Measurements from ENCODE around the gene LCAT.
A peak's percentile ranks its signal among the peaks of the same experiment; 100 is the strongest.

LCAT gene

DNA sequence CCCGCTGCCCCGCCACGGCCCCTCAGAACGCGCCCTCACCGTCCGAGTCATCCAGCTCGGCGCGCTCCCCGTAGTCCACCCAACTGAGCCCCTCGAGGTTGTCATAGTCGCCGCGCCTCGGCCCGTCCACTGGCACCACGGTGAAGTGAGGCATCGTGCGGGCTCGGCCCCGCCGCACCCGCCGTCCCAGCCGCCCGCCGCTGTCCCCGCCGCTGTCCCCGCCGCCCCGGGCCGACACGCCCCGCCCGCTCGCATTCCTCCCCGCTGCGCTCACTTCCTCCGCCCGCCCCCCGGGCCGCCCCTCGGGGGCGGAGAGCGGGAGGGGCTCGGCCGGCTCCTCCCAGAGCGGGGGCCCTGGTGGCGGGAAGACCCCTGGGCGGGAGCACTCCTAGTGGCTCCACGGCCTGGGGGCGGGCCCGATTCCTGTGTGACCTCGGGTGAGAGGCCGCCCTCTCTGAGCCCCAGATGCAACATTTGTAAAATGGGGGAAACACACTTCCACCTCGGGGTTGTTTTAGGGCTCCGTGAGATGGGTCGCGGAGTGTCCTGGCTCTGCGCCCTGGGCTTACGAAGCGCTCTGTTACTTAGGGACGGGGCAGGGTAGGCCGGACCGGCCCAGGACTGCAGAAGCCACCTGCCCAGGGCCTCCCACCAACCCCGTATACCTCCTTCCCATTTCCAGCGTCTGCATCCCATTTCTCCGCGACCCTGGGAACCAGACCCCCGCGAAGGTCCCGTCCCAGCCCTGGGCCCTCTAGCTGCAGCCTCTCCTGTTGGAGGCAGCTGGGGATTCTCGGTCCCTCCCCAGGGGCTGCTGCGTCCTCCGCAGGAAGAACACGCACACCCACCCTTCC is 24.7 kb upstream of the LCAT start, which contains the start of gene SLC12A4:
SLC12A4 (minus strand) TSS at position 238 of the 854 bp plus-strand sequence; CDS start at position 154, 84 bp downstream.
- DNase-seq (ENCODE audit: low read depth): peak; percentile 70

DNA sequence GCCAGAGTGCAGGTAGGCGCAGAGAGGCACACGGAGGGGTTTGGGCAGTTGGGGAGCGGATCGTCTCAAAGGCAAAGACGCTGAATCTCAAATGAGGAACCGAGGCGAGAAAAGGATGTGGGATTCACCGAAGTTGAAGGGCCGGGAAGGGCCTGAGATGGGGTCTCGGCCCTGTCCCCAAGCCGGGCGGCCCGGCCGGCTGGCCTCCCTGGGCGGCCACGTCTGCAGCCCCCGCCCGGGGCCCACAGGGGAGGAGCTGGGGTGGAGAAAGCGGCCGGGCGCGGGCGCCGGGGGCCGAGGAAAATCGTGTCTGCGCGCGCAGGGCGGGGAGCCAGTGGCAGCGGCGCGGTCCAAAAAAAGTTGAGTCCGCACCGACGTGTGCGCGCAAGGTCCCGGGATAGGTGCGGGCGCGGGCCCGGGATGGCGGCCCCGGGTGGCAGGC is 24.1 kb upstream of the LCAT start:
- DNase-seq (ENCODE audit: low read depth): peak; percentile 36

DNA sequence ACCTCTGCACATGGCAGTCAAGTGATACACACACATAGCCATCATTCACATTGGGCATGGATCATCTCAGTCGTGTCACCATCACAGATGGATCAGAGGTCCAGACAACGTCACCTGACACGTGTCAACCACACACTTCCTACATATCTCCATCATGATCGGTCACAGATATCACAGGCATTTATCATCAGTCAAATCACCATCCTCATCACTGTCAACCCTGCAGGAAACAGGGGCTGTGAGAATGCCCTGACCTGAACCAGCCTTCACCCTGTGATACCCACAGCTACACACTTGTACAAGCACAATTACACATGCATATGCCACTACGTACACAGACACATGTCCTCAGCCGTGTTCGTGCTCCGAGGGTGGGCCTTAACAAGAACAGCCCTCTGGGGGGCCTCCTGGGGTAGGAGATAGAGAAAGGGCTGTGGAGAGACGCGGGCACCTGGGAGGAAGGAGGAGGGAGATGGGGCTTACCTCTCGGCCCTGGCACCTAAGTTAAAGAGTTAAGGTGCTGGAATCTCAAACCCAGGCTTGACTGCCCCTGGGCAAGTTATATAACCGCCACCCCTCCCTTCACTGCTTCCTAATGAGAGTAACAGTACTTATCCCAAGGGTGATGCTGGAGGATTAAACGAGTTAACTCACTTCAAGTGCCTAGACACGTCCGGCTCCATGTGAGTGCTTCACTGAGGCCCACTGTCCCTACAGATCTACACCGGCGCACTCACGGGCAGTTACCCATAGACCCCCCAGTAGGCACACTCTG is 23.4 kb upstream of the LCAT start:
- DNase-seq (ENCODE audit: low read depth): peak; percentile 33

DNA sequence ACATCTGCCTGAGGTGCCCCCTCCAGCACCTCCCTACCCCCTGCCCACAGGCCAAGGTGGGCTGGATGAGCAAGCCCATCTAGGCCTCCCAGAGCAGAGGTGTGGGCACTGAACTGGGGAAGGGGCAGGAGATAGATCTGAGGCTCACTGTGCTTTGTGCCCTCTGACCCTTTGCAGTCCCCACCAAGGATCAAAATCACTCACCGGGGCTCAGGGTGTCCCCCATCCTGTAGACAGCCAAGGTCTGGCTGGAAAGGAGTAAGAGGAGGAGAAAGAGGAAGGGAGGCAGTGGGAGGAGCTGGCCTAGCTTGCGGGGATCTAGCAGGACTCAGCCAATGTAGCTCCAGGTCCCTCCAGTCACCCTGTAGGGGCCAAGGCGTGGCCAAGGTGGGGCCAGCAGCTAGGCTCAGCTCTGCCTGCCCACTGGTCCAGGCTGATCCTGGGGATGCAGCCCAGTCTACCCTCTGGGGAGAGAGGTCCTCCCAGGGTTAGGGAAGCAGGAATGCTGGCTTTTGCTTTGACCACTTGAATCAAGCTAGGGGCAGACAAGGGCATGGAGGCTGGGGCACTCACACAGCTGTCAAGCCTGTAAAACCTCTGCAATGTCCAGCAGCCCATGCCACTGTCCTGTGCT is 22.7 kb upstream of the LCAT start:
- peak; percentile 53 for DNase-seq (ENCODE audit: low read depth)

DNA sequence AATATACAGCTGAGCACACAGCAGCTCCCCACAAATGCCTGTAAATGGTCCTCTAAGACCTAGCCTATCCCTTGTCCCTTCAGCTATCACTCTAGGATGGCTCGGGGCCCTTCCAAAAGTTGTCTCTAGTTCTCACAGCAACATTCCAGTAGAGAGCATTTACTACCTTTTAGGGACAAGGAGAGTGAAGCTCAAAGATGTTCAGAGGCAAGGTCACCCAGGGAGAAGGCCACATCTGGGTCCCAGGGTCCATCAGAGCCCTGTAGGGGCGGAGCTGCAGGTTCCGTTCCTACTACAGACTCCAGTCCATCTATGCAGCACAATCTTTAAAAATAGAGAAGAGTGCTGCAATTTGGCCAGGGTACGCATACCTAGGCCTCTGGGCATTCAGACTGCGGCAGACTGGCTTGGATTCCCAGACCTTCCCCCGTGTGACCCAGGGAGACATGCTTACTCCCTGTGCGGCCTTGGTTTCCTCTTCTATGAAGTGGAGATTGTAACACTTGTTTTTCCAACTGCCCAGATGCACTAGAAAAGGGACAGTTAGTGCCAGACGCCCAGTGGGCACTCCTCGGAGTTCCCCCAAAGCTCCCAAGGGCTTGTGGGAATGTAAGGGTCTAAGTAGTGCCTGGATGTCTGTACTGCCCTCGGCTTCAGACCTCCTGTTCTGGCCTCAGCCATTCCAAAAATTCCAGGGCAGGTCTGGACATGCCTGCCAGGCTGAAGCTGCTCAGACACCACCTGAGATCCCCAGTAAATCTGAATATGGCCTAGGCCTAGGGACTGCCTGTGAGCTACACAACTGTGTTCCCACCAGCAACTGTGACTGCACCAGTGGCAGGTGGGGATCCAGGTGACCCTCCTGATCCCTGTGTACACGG is 22.0 kb upstream of the LCAT start:
- peak; percentile 41 for DNase-seq (ENCODE audit: low read depth)

DNA sequence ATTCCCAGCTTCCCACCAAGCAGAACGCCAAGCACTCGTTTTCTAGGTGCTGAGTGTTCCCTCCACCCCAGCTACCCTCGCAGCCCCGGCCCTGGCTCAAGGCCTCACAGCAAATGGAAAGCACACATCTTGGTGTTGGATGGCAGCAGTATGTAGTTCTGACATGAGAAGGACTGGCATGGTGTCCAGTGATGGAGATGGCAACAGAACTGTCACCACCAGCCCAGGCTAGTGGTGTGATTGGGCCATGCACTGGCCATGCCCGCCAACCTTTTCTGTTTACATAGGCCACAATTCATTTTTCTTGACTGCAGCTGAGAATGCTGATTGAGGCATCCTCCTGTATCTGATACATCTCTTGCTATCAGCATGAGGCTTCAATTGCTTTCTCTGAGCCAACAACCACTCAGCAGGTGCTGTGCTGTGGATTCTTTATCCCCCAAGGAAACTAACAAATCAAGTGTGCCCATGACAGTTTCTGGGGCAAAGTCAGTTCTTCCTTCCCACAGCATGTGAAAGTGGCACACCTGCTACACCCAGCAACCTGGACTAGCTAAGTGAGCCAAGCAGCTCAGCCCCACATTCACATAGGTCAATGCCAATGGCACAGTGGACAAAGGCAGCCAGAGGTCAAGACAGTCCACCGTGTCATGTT is 20.7 kb upstream of the LCAT start:
- DNase-seq (ENCODE audit: low read depth): no peak

DNA sequence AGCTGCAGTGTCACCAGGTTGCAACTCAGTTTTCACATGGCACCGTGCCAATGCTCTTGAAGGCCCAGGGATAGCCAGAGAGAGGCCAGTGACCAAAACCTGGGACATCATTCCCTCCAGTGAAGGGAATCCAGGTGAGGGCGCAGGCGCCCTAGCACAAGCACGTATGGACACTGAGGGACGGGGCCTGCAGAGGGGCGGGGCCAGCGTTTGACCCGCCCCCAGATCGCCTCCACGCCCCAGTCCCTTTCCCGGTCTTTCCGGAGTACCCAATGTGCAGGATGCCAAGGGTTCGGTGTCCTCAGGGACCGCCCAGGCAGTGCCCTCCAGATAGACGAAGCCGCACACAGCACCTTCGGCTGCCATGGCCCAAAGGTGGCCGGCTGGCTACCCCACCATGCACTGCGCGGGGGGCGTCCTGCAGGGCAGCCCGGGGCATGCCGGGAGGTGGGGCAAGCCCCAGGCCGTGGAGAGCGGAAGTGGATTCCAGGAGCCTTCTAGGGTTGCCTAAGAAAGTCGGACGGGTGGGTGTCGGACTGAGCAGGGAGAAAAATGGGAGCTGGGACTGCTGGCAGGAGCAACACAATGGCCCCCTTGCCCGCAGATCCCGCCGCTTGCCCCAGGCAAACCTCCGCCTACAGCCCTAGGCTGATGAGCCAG is 19.9 kb upstream of the LCAT start:
- no peak for DNase-seq (ENCODE audit: low read depth)

DNA sequence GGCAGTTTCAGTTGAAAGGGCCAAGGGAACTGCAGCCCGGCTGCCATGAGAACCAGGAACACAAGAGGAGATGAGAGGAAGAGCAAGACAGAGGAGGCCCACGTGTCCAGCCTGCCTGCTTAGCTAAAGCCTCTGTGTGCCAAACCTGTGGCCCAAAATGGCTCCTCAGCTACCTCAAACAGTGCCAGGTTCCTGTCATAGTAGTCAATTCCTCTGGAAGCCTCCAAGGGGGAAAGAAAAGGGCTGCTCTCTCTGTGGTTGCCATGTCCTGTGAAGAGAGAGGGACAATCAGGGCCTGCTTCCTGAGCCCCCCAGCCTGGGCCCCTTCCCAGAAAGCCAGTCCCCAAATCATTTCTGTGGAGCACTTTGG is 19.4 kb upstream of the LCAT start:
- no peak for DNase-seq (ENCODE audit: low read depth)

DNA sequence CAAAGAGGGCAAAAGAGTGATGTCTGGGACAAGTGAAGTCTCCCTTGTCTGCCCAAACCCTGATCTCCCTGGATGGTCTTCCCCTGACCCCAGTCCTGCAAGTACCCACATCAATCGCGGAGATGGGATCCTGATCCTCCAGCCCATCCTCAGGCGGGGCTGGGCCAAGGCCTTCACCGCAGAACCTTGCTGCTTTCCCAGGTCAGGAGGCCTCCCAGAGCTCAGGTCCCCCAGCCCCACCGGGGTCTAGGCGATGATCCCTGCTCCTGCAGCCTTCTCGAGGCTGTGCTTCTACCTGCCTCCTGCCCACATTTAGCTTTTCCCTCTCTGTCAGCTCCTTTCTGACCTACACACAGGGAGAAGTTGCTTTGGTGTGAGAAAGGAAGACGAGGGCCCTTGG is 18.2 kb upstream of the LCAT start:
- DNase-seq (ENCODE audit: low read depth): no peak

DNA sequence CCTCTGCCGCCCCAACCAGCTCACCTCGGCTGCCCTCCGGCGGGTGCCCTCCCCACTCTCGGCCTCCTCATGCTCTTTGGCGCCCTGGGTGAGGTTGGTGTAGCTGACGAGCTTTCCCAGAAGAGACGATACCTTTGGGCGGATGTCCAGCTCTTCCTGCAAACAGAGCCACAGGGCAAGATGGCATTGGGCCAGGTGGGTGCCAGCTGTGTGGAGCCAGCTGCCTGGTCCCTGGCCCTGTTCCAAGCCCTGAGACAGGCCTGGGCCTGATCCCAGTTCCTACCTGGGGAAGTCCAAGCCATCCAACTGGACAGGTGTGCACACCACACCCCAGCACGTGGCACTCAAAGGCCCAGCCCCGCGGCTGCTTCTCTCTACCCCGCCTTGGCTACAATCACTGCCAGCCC is 17.6 kb upstream of the LCAT start:
- DNase-seq (ENCODE audit: low read depth): no peak

DNA sequence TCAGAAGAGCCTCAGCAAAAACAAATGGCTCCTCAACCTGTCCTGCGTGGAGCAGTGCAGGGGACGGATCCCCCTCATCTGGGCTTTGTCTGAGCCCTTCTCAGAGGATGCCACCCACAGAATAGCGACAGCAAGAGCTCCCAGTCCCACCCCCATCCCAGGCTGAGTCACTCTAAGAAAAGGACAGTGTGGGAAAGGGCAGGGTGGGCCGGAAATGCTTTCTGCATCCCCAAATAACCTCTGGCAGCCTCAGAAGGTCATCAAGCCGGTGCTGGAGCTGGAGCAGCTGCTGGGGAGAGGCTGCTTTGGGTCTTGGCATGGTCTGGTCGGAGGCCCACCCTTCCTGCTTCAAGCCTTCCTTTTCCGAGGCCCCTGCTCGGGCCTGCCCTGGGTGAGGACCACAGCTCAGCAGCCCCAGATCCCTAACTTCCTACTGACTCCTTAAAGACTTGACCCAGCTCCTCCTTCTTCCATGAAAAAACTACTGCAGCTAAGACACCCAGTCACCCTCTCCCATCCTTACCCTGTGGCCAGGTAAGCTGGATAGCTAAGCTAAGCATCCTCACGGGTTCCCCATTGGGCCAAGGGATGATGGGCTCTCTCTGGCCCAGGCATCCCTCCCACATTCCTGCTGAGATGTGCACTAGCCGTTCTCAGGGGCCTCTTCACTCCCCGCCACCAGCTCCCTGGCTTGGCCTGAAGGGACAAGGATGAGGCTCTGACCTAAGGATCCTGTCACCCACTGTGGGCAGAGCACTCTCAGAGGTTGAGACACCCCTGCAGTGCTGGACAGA is 15.8 kb upstream of the LCAT start:
- peak; percentile 30 for DNase-seq (ENCODE audit: low read depth)

DNA sequence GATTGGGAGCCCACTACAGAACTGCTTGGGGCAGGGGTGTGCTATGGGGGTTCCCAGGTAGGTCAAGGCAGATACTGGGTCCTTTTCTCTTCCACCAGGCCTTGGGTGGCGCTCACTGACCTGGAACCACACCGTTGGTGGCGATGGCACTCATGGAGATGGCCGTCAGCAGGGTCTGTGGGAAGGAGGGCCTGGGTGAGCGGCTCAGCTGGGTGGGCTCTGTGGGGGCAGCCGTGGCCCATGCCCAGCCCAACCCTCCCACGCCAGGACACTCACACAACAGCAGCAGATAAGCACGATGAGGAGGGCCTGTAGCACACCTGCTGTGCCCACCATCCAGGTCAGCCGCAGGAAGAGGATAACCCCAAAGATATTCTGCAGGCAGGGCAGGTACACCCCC is 13.7 kb upstream of the LCAT start:
- no peak for DNase-seq (ENCODE audit: low read depth)

DNA sequence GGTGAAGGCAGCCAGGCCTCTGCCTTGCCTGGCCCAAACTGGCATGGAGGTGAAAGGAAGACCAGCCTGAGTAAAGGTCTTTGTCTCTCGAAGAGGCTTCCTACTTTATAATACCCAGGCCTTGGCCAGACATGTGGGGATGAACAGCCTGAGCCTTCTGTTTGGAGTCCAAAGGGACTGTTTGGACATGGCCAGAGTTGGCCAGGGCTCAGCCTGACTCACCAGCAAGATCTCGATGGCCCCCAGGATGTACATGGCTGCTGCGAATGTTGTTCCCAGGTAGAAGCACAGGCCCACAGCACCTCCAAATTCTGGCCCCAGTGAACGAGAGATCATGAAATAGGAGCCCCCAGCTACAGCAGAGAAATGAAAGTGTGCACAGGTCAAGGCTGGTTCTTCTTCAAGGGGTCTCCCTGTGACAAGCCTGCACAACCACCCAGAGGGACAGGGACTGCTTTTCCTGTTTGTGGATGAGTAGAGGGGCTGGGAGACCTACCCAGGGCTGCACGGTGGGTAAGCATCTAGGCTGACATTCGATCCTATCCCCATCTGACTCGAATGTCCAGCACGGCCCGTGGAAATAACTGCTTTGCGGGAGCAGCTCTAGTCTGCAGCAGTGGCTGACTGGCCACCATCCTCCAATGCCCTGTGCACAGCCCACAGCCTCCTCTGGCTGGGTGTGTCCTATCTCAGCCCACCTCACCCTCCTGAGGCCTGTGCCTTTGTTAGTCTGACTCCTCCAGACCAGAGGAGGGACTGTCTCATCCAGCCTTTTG is 10.7 kb upstream of the LCAT start:
- DNase-seq (ENCODE audit: low read depth): no peak

DNA sequence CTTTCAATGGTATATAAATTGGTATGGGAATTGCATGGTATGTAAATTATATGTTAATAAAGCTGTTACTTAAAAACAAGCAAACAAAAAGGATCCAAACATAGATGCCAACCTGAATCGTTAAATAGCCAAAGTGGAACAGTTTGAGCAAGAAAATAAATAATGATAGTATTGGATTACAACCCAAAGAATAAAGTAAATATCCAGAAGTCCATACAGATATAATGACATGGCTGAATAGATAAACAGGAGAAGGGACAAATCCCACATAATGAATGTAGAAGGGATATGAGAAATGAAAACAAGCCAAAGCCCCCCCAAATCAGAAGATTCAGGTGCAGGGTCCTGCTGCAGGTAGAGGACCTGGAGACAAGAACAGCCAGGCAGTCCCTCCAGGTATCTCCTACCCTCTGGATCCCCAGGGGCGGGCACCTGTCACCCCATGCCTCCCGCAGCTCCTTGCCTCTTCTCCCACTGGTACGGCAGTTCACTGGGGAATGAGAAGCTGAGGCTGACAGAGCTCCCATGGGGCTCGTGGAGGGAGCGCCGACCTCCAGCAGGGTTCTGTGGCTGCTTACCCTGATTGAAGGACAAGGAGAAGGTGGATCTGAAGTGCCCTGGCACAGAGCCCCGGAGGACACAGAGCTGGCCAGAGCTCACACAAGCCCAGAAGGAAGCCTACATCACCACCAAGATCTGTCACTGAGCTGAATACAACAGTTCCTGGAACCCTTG is 9.9 kb upstream of the LCAT start:
- no peak for DNase-seq (ENCODE audit: low read depth)

DNA sequence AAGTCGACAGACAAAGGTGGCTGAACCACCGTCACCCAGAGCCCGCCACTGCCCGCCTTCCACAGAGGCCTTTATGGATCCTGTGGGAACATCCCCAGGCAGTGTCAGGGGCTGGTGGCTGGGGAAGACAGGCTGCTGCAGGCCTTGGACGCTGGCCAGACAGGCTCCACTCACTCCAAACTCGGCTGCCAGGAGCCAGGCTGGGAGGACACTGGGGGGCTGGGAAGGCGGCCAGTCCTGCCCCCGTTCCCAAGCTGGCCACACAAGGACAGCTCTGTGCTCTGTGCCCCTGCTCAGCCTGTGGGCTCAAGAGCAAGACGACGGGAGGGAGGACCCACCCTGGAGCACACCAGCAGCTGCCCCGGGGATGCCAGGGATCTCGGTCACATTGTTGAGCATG is 7.6 kb upstream of the LCAT start:
- no peak for DNase-seq (ENCODE audit: low read depth)

DNA sequence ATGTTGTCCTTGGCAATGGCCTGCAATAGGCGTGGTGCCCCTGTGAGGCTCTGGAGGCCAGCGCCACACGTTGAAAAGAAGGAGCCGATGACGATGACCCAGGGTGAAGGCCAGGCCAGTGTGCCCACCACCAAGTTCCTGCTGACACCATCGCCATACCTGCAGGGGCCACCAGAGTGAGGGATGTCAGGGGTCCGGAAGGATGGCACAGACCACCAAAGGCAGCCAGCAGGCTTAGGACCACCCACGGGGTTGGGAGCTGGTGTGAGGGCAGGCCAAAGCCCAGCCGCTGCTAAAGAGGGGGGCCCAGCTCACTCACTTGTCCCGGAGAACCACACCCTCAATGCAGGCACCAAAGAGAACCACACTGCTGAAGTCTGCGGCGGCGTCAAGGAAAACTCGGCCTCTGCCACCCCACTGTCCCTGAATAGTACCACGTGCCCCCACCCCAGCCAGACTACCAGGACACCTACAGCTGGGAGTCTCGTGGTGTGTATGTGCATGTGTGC is 6.5 kb upstream of the LCAT start:
- no peak for DNase-seq (ENCODE audit: low read depth)

DNA sequence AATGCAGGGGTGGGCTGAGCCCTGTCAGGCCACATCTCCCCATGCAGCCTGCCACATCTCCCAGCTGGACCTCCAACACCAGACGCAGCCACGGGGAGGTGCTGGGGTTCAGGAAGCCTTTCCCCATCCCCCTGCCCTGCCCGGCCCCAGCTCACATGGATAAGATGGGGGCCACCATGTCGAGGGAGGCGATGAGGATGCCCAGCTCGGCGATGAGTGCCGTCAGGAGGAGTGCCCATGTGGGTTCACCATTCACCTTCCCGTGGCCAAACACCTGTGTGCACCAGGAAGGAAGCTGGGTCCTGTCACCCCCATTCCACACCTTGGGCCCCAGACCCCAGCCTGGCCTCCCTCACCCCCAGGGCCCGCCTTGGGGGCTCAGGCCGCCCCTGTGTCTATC is 5.7 kb upstream of the LCAT start:
- DNase-seq (ENCODE audit: low read depth): no peak

DNA sequence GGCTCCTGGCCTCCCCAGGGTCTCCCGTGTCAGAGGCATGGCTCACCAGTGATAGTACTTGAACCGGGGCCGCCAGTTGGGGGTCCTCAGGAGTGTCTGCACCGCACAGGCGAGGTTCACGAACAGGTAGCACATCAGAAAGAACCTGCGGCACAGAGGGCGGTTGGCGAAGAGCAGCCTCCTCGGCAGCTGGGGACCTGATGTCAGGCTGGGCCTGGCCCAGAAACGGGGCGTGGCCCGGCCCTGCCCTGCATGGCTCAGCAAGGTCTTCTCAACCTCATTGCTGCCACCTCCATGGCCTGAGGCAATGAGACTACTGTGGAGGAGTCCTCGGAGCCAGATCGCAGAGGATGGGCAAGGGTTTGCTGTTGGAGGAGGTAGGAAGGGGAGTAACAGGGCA is 4.1 kb upstream of the LCAT start:
- DNase-seq (ENCODE audit: low read depth): no peak
